Smooth muscle cell of the brain vasculature (primary cell): ENCODE results near the gene MMADHC.

Experiments
- DNase-seq: peaks from one replicate; pipeline ENCODE4 v3.0.0-alpha.2; 2012; ENCODE audit warnings: low read depth, low spot score

MMADHC gene

DNA sequence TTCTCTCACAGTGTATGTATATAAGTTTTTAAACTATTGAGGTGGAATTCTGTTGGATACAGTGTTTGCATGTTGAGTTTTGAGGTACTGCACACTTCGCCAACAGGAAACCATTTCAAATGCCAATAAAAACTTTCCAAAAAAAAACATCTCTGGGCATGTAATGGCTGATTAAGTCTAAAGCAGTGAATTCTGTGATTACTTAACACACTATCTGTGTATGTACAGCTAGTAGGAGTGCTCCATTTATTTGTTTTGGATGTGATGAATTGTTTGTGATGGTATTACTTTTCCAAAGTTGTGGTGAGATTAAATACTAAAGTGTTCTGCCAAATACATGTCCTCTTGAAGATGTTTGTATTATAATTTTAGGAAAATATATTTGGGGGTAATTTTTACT, 31.1 kb downstream of the MMADHC start:
- no peak for DNase-seq

DNA sequence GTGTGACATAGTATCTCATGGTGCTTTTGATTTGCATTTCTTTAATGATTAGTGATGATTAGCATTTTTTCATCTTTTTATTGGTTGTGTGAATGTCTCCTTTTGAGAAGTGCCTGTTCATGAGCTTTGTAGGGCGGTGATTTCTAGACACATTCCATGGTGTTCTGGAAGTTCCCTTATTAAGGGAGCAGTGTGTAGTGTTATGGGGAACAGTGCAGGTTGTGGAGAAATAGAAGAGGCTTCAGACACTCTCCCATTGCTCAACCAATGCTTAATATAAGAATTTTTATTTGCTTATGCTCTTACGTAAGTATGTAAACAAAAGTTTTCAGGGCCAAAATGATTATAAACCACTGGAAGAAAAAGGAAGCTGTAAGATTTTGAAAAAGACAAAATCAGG, 34.7 kb downstream of the MMADHC start:
- DNase-seq, result no peak

DNA sequence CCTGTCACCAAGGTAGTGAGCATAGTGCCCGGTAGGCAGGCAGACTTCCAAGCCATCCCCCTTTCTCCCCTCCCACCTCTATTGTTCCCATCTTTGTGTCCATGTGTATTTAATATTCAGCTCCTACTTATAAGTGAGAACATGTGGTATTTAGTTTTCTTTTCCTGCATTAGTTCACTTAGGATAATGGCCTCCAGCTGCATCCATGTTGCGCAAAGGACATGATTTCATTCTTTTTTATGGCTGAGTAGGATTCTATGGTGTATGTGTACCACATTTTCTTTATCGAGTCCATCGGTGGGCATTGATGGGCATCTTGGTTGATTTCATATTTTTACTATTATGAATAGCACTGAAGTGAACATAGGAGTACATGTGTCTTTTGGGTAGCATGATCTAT, 35.3 kb downstream of the MMADHC start:
- no peak for DNase-seq

DNA sequence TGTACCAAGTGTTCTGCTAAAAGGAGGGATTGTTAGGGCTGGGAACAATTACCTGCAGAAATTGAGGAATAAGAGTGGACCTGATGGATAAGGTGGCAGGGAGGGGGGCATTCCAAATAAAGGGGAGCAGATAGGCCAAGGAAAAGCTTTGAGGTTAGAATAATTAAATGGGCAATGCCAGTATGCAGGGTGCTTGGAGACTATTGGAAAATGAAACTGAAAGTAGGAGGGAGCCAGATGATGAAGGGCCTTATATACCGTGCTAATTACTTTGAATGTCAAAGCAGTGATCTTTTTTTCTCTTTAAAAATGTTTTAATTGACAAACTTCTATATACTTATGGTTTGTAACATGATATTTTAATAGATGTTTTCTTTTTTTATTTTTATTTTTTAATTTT, 42.9 kb downstream of the MMADHC start:
- no peak for DNase-seq

DNA sequence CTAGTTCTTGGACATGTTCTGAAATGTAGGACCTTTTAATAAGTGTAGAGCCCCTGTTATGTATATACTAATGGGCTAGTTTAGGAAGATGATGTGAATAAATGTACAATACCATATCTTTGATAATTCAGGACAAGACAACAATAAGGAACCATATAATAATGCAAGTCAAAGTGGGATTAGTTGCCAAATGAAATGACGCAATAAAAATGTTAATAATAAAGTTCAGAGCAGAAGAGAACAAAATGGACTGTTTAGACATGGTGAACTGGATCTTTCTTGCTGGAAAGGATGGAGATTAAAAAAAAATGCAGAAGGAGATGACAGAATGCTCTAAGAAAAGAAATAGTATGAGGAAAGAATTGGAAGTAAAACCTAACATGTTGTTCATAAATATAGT, 43.7 kb downstream of the MMADHC start:
- no peak for DNase-seq

DNA sequence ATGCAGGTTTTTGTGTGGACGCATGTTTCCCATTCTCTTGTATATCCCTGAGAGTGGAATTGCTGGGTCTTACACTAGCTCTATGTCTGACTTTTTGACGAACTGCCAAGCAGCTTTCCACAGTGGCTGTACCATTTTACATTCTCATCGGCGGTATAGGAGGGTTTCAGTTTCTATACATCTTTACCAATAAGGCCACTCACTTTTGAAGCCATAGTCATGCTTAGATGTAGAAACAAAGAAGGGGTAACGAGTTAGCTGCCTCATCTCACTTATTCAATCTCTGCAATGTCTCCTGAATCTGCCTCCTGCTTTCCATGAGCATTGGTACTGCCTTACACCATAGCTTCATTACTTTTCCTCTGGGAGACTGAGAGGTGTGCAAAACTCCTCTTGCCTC, 47.4 kb downstream of the MMADHC start:
- DNase-seq, result no peak

DNA sequence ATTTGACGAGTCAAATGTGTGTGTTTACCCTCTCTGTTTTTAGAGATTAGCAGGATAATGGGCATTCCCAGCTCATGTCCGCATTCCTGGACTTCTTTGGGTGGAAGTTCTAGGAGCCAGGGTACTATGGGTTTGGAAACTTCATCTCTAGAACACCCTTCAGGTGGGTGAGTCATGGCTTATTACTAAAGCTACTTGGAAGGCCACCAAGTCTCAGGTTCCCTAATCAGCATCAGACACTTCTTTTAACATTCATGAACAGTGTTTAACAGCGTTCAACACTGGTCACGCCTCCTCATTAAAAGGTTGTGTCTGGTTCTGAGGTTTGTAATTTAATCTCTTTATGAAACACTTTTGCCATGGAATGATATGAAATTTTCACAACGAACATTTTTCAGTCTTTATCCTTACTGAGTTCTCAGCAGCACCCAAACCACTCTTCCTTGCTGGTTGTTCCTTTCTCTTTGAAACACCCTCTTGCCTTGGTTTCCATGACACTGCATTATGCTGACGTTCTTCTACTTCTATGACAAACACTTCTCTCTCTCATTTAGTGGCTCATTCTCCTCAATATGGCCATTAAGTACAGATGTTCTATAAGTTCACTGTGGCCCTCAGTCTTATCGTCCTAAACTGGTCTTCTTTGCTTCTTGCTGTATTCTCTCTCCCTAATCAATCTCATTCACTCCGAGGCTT, 49.3 kb downstream of the MMADHC start:
- no peak for DNase-seq

DNA sequence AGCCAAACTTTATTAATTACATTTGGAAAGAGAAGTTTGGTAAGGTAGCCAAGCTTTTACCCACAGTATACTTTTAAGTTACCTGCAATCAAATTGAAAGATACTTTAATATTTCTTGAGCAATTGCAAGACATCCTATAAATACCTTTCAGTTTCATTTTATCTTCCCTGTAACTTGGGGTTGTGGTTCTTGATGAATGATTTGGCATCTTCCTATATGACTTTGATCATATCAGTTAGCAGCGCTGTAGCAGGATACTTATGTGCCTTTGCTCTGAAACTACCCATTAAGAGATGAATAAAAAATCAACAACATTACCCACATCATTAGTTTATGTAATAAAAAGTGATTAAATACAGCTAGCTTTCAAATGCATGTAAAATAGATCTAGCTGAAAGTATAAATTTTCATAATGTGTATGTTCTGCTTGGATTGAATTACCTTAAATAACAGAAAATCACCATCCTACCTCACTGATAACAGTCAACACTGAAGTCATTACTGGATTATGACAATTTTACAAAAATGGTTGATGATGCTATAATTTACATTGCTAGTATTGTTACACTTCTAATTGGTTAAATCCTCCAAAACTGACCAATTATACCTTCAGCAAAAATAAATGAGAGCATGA, 50.4 kb downstream of the MMADHC start:
- DNase-seq, result no peak

DNA sequence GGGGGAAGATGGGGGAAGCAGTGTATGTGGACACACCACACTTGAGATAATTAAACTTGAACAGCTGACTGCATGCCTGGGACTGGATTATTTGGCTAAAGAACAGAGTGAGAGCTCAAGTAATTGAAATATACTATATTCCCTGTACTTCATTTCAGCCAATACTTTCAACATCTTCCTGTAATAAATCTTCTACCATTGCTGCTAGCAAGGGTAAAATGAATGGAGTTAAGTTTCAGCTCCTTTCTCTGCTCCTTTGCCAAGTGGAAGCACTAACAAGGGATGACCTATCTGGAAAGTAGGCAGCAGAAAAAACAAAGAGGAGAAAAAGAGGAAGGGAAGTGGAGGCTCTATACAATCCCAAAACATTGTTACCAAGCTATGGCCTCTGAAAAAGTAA, 50.9 kb downstream of the MMADHC start:
- no peak for DNase-seq

DNA sequence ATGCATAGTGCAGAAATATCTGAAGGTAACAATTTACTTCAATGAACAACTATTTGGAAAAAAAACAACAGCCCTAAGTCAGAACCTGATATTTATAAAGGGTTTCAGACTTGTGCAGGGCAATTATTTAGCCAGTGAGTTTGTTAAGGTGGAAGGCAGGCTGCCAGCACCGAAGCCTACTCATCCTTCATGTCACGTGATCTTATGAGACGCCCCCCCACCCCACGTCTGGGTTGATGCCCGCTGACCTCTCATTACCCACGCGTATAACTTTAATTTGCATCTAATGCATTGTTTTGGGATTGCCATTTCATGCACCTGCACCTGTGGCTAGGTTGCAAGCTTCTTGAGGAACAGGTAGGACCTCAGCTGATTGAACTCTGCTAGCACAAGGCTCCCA, 52.9 kb downstream of the MMADHC start:
- no peak for DNase-seq

DNA sequence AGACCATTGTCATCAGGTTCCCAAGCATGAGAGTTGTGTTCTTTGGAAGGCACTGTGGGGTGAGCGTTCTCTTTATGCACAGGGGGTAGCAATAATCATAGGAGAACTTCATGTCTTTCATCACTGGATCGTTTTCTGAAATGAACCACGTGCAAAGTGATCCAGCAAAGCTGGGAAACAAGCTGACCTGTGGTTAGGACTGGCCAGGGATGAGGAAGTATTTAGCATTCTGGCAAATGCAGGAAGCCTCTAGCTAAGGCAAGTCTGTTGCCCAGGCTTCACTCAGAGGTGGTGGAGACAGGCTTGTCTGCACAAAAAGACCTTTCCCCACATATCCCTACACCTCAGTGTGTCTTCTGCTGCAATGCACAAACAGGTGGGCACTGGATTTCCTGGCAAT, 58.6 kb downstream of the MMADHC start:
- no peak for DNase-seq

DNA sequence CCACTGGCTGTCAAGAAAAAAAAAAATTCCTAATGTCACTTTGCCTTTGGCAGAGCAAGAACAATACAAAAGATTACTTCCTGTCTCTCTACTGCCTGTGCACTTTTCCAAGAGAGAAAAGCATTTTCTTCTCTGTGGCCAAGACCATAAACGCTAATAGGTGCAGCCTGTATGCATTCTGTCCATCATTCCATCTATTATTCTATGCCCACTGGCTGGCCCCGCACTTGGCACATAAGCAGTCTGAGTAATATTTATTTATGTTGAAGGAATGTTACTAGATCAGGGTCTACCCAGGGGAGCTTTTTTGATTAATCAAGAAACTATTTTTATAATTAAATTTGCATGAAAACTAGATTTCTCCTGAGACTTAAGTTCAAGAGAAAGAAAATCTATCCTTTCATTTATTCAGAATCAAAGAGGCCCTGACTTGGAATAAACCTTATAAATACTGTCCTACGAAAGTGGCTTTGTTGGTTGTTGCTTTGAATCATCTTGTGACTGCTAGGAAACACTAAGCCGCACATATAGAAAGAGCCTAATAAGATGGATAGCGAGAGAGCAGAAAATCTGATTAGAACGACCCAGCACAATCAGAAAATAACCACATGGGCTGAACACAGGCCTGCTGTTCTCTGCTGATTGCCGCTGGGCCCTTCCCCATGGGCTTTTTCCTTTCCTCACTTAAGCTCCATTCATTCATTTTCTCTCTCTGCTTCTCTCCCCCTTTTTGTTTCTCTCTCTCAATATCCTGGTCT, 59.4 kb downstream of the MMADHC start:
- no peak for DNase-seq

DNA sequence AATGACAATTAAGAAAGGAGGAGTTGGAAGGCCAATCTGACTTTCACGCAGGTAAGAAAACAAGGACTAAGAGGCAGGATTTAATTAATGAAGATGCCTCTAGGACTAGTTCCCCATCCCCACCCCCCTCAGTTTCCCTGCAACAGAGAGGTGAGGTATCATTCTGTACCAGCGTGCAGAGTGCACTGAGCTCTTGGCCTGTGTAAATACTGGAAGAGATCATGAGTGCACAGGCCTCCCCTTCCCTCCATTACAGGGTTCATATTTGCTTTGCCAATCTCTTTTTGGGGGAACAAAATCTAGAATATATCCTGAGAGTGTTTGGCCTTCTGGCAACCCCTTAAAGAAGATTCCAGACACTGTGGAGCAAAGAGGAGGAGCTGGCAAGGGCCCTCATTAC, 60.9 kb downstream of the MMADHC start:
- DNase-seq, result no peak

DNA sequence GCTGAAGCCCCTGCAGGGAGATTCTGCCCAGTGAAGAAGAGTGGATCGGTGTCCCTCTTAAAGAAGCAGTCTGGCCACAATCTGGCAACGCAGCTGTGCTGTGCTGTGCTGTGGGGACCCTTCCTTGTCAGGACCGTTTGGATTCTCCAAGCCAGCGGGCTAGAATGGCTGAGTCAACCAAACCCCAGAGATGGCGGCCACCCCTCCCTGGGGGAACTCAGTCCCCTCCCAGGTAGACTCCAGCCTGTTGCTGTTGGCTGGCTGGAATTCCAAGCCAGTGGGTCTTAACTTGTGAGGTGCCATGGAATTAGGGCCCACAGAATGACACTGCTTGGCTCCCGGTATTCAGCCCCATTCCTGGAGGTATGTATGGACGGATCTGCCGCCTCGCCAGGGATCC, 62.3 kb downstream of the MMADHC start:
- no peak for DNase-seq
